ENCODE results near the gene HDAC4. TPM values are rescaled to one million over a fixed set of nuclear protein-coding genes. Genes with fewer than 3 reads are reported as not detected.

Gene HDAC4
- total and polyA plus RNA-seq, 9 of the 15 experiments (the other 6 are each of a cell fraction or from before 2014, with no cell fraction given) = 0.11 to 20.2 (median 4.0) TPM

GRCh38 chr2:239264838-239265651 is 135.8 kb downstream of the HDAC4 start:
- no peak overlapping the region for H2AFZ ChIP-seq (ENCODE audit: low read depth, low read length)
- WGBS (ENCODE audit: insufficient coverage, low coverage, missing lambda C conversion rate) = 19% methylated on average over 10 of the region's 11 CpGs
- POLR2A ChIA-PET = interaction anchor here (0.5 kb wide), 1 partner anchor 74 kb away, joined by 3 read pairs; no protein-coding TSS in a partner anchor
- H3K36me3 ChIP-seq (ENCODE audit: control insufficient read depth, insufficient read depth, low read length) = no peaks in the 10 kb centered on the region; the same call in 2 of the 3 replicates
- H3K9me3 ChIP-seq (replicated peaks; ENCODE audit: control insufficient read depth, insufficient read depth, low read depth, low read length) = no peaks in the 10 kb centered on the region
- H3K27me3 ChIP-seq (ENCODE audit: control insufficient read depth in 2 of 2, insufficient read depth in 2 of 2, low read length in 2 of 2) = no peaks in the 10 kb centered on the region
- peaks cover 19% of the 10 kb centered on the region; the same call in 1 of the 2 replicates for H4K20me1 ChIP-seq (replicated peaks; ENCODE audit: control insufficient read depth, insufficient read depth, low read length)
- no peaks in the 10 kb centered on the region for H3K9me1 ChIP-seq (ENCODE audit: control insufficient read depth, insufficient read depth, low read length)
- peak overlapping the region; percentile 3; the same call in 1 of the 2 replicates for H3K4me2 ChIP-seq (ENCODE audit: insufficient read depth, low read length)
- no peak overlapping the region for H3K4me3 ChIP-seq
- no peak overlapping the region for H3K27ac ChIP-seq (ENCODE audit: extremely low read depth, low read depth, low read length)
- intact Hi-C loops (cut with micrococcal nuclease) (loop anchor here (5.0 to 10.0 kb wide), 2 partner anchors 132 to 230 kb away; no protein-coding TSS in a partner anchor), in situ Hi-C loops (cut with MboI) (no loop called here)
- DNase-seq (ENCODE audit: extremely low read depth in 1 of 4, low spot score in 3 of 4) (peak; percentile 50 to 56 (median 55)), FAIRE-seq (peak; percentile 79), ATAC-seq (peak; percentile 76)
- BruUV-seq (replicated peaks) = no TSS peak
- H3K79me2 ChIP-seq (ENCODE audit: control insufficient read depth, insufficient read depth, low read length) = peaks cover 57% of the 10 kb centered on the region
- CTCF ChIA-PET (ENCODE audit: low intra/inter-chr PET ratio) = no interaction called here
- peaks cover 20 to 55% of the 10 kb centered on the region in 2 experiments; a peak in 4 of 5 replicates for H3K4me1 ChIP-seq (replicated peaks in 1 of 2; ENCODE audit: control insufficient read depth in 2 of 2, insufficient read depth in 2 of 2, low read length in 2 of 2)
- 0 out of 4 replicates have a peak overlapping the region, but pooled peaks of 1 of the 2 experiments have one; percentile 13 for H3K9ac ChIP-seq (ENCODE audit: insufficient read depth in 1 of 2, low read depth in 2 of 2, low read length in 2 of 2)
- TF ChIP-seq PBX2 (CRISPR knock-in tag; IDR thresholded peaks at IDR 0.05; ENCODE audit: low read depth) (no peak), PBX2 (tag; conservative IDR thresholded peaks at IDR 0.05; ENCODE audit: low read depth) (peak; percentile 68), PKNOX1 (IDR thresholded peaks at IDR 0.05) (peak; percentile 78), NCOR1 (IDR thresholded peaks at IDR 0.05) (0 out of 2 replicates have a peak, but pooled peaks have one; percentile 23), FOSL1 (tag; conservative IDR thresholded peaks at IDR 0.05) (peak; percentile 33), HDAC1 (IDR thresholded peaks at IDR 0.05) (peak in 1 of 2 experiments; percentile 89; a peak in 2 of 4 replicates), ZNF133 (CRISPR knock-in tag; IDR thresholded peaks at IDR 0.05) (no peak)
- TF ChIP-seq, protein P1, sequence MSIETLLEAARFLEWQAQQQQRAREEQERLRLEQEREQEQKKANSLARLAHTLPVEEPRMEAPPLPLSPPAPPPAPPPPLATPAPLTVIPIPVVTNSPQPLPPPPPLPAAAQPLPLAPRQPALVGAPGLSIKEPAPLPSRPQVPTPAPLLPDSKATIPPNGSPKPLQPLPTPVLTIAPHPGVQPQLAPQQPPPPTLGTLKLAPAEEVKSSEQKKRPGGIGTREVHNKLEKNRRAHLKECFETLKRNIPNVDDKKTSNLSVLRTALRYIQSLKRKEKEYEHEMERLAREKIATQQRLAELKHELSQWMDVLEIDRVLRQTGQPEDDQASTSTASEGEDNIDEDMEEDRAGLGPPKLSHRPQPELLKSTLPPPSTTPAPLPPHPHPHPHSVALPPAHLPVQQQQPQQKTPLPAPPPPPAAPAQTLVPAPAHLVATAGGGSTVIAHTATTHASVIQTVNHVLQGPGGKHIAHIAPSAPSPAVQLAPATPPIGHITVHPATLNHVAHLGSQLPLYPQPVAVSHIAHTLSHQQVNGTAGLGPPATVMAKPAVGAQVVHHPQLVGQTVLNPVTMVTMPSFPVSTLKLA (conservative IDR thresholded peaks at IDR 0.05) = 0 out of 4 replicates have a peak, but pooled peaks of 1 of the 2 experiments have one; percentile 25
- TF ChIP-seq, protein P2, sequence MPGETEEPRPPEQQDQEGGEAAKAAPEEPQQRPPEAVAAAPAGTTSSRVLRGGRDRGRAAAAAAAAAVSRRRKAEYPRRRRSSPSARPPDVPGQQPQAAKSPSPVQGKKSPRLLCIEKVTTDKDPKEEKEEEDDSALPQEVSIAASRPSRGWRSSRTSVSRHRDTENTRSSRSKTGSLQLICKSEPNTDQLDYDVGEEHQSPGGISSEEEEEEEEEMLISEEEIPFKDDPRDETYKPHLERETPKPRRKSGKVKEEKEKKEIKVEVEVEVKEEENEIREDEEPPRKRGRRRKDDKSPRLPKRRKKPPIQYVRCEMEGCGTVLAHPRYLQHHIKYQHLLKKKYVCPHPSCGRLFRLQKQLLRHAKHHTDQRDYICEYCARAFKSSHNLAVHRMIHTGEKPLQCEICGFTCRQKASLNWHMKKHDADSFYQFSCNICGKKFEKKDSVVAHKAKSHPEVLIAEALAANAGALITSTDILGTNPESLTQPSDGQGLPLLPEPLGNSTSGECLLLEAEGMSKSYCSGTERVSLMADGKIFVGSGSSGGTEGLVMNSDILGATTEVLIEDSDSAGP (CRISPR knock-in tag; IDR thresholded peaks at IDR 0.05) = no peak
- TF ChIP-seq, protein P3, sequence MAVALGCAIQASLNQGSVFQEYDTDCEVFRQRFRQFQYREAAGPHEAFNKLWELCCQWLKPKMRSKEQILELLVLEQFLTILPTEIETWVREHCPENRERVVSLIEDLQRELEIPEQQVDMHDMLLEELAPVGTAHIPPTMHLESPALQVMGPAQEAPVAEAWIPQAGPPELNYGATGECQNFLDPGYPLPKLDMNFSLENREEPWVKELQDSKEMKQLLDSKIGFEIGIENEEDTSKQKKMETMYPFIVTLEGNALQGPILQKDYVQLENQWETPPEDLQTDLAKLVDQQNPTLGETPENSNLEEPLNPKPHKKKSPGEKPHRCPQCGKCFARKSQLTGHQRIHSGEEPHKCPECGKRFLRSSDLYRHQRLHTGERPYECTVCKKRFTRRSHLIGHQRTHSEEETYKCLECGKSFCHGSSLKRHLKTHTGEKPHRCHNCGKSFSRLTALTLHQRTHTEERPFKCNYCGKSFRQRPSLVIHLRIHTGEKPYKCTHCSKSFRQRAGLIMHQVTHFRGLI (CRISPR knock-in tag; IDR thresholded peaks at IDR 0.05) = no peak
